Activated naive CD8-positive, alpha-beta T cell treated with anti-CD3 and anti-CD28 coated beads for 36 hours (primary cell): ENCODE measurements around the gene JPH4. TPM values are rescaled to one million over a fixed set of nuclear protein-coding genes. Genes with fewer than 3 reads are reported as not detected.

Source experiments
- DNase-seq: peaks from one replicate; pipeline ENCODE4 v3.0.0; 2021
- H3K27ac Mint-ChIP-seq: one replicate; pipeline ENCODE4 v1.8.0; 2022; ENCODE audit warnings: mild to moderate bottlenecking, moderate library complexity, mixed read lengths
- H3K27me3 Mint-ChIP-seq: one replicate; pipeline ENCODE4 v1.8.0; 2022; ENCODE audit warnings: mild to moderate bottlenecking, mixed read lengths
- H3K36me3 Mint-ChIP-seq: one replicate; pipeline ENCODE4 v1.8.0; 2021; ENCODE audit warnings: mild to moderate bottlenecking, mixed read lengths
- H3K4me1 Mint-ChIP-seq: one replicate; pipeline ENCODE4 v1.8.0; 2021; ENCODE audit warnings: mixed read lengths
- H3K4me3 Mint-ChIP-seq: one replicate; pipeline ENCODE4 v1.8.0; 2022; ENCODE audit warnings: mild to moderate bottlenecking, moderate library complexity, mixed read lengths
- H3K9me3 Mint-ChIP-seq: one replicate; pipeline ENCODE4 v1.8.0; 2022; ENCODE audit warnings: mixed read lengths
- total RNA-seq, 2 experiments: library from RNA; stranded (reverse); gene quantifications; one replicate each; pipeline ENCODE4 v1.2.3, GENCODE V29; 2021

The JPH4 gene
- total RNA-seq, 2 experiments from 2014 or later: 0.72 to 0.74 TPM

DNA sequence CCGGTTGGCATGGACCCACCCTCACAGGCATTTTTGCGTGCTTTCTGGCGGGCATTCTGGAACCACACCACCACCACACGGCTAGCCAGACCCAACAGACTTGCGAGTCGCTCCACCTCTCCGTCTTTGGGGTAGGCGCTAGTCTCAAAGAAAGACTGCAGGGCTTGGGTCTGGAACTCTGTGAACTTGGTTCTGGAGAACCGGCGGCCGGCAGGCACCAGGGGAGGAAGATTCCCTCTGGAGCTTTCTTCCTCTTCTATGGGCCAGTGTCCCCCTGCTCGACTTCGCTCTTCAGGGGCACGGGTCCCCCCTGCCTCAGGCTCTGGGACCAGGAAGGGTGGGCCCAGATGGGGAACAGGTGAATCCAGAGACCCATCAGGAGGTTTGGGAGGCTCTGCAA, 53.6 kb downstream of the JPH4 start:
- Mint-ChIP-seq H3K4me1 (no peaks in the 10 kb centered on the region), H3K4me3 (no peak overlapping the region), H3K27ac (no peak overlapping the region), H3K9me3 (no peaks in the 10 kb centered on the region), H3K36me3 (no peaks in the 10 kb centered on the region), H3K27me3 (no peaks in the 10 kb centered on the region)
- DNase-seq: no peak

DNA sequence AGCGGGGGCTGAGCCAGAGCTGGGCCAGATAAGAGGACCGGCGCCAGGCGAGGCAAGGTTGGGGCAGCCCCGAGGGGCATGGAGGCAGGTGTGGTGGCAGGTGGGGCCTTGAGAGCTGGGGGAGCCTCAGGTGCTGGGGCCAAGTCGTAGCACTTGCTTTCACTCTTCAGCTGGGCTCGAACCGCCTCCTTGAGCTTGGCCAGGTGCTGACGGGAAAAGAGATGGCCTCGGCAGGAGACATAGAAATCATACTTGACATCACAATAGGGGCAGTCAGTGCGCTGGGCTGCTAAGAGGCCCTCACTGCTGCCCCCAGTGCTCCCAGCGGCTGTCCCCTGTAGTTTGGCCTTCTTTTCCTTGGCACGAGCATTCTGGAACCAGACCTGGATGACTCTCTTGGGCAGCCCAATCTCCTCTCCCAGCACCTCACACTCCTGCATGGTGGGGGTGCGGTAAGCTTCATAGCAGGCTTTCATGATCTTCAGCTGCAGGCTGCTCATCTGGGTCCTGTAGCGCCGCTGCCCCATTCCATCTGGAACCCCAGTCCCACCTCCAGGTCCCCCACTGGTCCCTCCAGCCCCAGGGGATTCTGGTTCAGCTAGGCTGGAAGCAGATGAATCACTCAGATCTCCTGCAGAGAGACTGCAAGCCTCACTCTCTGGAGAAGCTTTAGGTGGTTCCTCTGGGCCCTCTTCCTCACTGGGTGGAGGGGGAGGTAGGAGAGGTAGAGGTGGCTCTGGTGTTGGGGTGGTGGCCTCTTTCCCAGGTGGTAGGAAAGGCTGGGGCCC, 55.2 kb downstream of the JPH4 start:
- no peaks in the 10 kb centered on the region for H3K9me3 Mint-ChIP-seq

DNA sequence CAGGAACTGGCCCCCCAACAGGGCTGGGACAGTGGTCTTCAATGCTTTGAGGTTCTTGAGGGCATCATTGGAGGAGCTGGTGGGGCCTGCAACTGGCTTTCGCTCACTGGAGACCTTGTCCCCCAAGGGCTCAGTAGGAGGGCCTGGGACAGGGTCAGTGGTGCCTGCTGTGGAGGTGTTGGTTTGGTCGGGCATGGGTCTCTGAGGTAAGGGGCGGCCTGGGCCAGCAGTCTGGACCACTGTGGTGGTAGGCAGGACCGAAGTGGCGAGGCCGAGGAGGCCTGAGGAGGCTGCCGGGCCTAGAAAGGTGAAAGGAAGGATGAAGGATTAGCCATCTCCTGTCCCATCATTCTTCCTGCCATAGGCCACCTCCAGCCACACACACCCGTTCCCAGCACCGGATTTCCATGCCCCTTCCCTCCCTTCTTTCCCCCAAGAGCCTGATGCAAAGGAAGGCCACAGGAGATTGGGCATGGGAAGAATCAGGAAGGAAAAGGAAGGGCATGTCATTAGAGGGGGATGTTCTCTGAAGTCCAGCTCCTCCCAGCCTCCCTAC, 55.9 kb downstream of the JPH4 start:
- Mint-ChIP-seq H3K4me3 (no peak overlapping the region), H3K9me3 (no peaks in the 10 kb centered on the region), H3K27ac (no peak overlapping the region), H3K36me3 (no peaks in the 10 kb centered on the region), H3K4me1 (no peaks in the 10 kb centered on the region), H3K27me3 (no peaks in the 10 kb centered on the region)
- no peak for DNase-seq

More for the DNA sequence above, 55.2 kb downstream of the JPH4 start:
- Mint-ChIP-seq H3K36me3 (no peaks in the 10 kb centered on the region), H3K27ac (no peak overlapping the region), H3K27me3 (no peaks in the 10 kb centered on the region), H3K4me3 (no peak overlapping the region), H3K4me1 (no peaks in the 10 kb centered on the region)
- DNase-seq: no peak

DNA sequence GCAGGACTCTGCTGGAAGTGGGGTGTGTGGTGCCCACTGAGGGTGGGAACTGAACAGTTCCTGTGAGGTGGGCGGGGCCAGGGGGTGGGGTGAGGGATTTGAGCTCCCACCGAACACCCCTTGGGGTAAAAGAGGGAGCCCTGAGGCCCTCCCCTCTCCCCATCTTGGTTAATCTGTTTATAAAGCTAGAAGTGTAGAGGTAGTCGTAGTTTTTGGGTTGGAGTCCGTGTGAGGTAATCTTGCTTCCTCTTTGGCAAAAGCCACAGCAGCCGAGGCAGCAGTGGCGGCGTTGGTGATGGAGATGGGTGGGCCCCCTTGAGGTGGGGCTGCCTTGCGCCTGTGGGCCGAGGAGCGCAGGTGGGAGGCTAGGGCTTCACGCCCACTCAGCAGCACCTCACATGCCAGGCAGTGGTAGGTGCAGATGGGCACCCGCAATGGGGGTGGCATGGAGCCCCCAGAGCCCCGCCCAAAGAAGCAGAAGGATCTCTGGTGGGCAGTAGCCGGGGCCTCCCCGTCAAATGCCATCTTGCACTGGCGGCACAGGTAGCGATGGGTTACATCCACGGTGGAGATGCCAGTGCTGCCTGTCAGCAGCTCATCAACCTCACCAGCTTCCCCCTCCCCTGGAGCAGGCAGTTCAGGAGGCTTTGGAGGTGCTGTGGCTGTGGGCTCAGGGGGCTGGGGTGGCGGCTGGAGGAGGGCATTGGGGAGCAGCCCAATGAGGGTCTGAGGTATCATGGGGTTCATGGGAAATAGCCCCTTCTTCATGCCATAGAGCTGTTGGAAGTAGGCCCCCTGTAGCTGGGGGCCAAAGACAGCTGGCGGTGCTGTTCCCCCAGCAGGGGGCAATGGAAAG, 56.6 kb downstream of the JPH4 start:
- Mint-ChIP-seq H3K4me3 (no peak overlapping the region), H3K27ac (no peak overlapping the region), H3K9me3 (no peaks in the 10 kb centered on the region), H3K36me3 (no peaks in the 10 kb centered on the region), H3K27me3 (no peaks in the 10 kb centered on the region), H3K4me1 (no peaks in the 10 kb centered on the region)
- no peak for DNase-seq

DNA sequence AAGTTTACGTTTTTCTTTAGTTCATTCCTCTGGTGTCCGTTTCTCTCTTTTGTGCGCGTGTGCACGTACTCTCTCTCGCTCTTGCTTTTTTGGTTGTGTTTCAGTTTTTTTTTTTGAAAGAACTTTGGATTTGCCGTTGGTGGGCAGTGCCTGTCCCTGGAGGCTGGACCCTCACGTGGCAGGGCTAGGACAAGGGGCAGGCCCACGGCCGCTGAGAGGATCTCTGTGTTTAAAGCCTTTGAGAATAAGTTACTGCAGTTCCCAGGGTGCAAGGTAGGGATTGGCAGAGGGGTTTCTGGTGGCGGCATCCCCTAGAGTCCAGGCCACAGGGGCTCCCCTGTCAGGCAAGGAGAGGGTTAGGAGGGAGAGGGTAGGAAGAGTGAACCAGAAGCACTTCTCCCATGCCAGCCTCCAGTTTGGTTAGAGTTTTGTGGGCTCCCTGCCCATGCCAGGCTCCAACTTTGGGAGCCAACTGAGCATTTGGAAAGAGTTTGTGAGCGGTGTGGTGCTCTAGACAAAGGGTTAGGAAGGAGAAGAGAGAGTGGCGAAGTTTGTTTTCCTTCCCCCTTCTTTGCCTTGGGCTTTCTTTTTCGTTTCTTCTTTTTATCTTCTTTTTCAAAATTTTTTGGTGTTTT, 57.6 kb downstream of the JPH4 start:
- no peaks in the 10 kb centered on the region for H3K27me3 Mint-ChIP-seq
- H3K9me3 Mint-ChIP-seq: no peaks in the 10 kb centered on the region
- H3K4me3 Mint-ChIP-seq: no peak overlapping the region
- no peaks in the 10 kb centered on the region for H3K36me3 Mint-ChIP-seq
- no peaks in the 10 kb centered on the region for H3K4me1 Mint-ChIP-seq
- H3K27ac Mint-ChIP-seq: no peak overlapping the region
- no peak for DNase-seq

DNA sequence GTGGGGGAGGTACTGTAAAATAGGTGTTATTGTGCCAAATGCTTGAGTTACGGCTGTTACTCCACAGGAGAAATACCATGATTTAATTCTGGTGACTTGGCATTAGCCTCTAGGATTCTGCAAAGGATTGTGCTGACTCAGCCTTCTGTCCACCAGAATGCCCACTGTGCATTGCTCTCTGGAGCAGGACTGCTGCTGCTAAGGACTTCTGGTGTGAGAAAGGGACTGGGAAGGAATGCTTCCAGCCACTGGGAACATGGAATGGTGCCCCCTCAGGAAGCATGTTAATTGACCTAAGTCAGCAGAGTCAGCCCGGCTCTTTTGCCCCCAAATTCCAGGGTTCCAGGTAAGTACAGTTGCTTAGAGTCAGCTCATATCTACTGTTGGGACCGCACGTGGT, 59.9 kb downstream of the JPH4 start:
- Mint-ChIP-seq H3K27ac (no peak overlapping the region), H3K36me3 (no peaks in the 10 kb centered on the region), H3K9me3 (no peaks in the 10 kb centered on the region), H3K27me3 (no peaks in the 10 kb centered on the region), H3K4me1 (no peaks in the 10 kb centered on the region), H3K4me3 (no peak overlapping the region)
- no peak for DNase-seq

Other genes with a start within 250 kb of the JPH4 start
- 1 to 10 TPM; 2.2 to 2.9 TPM for gene SLC22A17, start 225.9 kb downstream of the JPH4 start, total RNA-seq
- gene EFS, start 213.6 kb downstream of the JPH4 start, total RNA-seq: not detected
- not detected for gene IL25, start 206.0 kb downstream of the JPH4 start, total RNA-seq
- not detected for gene CMTM5, start 201.7 kb downstream of the JPH4 start, total RNA-seq
- gene MYH6, start 170.5 kb downstream of the JPH4 start, total RNA-seq: not detected
- gene MYH7, start 143.1 kb downstream of the JPH4 start, total RNA-seq: under 1 TPM; 0.04 to 0.06 TPM
- 10 to 100 TPM; 75.2 to 80.3 TPM for gene NGDN, start 109.1 kb downstream of the JPH4 start, total RNA-seq
- gene ZFHX2, start 27.0 kb downstream of the JPH4 start, total RNA-seq: 1 to 10 TPM in 1 of 2 experiments, under 1 TPM in 1; 0.85 to 1.1 TPM
- gene THTPA, start 22.5 kb downstream of the JPH4 start, total RNA-seq: 1 to 10 TPM; 7.6 to 9.4 TPM
- gene AP1G2, start 11.0 kb downstream of the JPH4 start, total RNA-seq: 100 to 1,000 TPM; 118 to 124 TPM
- 10 to 100 TPM; 10.4 to 11.6 TPM for gene DHRS2, start 57.6 kb upstream of the JPH4 start, total RNA-seq